Breast epithelium (tissue), 3 donors: ENCODE results near the gene C10orf143.

Experiments used
- POLR2AphosphoS5 ChIP-seq, 3 donors: sonication (generic); formaldehyde crosslinking; IDR thresholded peaks; one replicate each; pipeline ENCODE4 v1.6.1; 2017; ENCODE audit warnings: antibody characterized with exemption in 3 of 3
- TF ChIP-seq, protein P1 (sequence below), 3 donors: fragments of 450-650 bp; IDR thresholded peaks; one replicate each; pipeline ENCODE4 v1.5.1; 2016 to 2017; ENCODE audit warnings: antibody characterized with exemption in 3 of 3, mild to moderate bottlenecking in 3 of 3, moderate library complexity in 3 of 3

DNA sequence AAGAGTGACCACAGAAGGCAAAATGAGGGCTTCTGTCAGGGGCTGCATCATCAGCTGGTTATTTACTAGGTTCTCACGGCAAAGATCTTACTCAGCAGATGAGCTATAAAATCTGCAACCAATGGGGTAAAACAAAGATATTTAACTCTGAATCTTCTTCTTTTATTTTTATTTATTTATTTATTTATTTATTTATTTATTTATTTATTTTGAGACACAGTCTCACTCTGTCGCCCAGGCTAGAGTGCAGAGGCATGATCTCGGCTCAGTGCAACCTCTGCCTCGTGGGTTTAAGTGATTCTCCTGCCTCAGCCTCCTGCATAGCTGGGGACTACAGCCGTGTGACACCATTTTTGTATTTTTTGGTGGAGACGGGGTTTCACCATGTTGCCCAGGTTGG lies 11.3 kb downstream of the C10orf143 start:
- TF ChIP-seq, protein P1, sequence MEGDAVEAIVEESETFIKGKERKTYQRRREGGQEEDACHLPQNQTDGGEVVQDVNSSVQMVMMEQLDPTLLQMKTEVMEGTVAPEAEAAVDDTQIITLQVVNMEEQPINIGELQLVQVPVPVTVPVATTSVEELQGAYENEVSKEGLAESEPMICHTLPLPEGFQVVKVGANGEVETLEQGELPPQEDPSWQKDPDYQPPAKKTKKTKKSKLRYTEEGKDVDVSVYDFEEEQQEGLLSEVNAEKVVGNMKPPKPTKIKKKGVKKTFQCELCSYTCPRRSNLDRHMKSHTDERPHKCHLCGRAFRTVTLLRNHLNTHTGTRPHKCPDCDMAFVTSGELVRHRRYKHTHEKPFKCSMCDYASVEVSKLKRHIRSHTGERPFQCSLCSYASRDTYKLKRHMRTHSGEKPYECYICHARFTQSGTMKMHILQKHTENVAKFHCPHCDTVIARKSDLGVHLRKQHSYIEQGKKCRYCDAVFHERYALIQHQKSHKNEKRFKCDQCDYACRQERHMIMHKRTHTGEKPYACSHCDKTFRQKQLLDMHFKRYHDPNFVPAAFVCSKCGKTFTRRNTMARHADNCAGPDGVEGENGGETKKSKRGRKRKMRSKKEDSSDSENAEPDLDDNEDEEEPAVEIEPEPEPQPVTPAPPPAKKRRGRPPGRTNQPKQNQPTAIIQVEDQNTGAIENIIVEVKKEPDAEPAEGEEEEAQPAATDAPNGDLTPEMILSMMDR (IDR thresholded peaks at IDR 0.05), result no peak
- TF ChIP-seq POLR2AphosphoS5 (IDR thresholded peaks at IDR 0.05), result no peak
